Bone marrow (tissue), 2 donors: ENCODE measurements around the gene RDX.
"Not testable (repeated sequence)": the region's sequence is repeated elsewhere in the genome, so short reads cannot be mapped to it uniquely, and the experiment has no call there.

Source experiments
- DNase-seq, 2 donors: peaks; one replicate each; lab custom pipeline; 2025; lab: John Stamatoyannopoulos, UW

RDX gene

GRCh38 chr11:110296226-110297075 is at the start of gene RDX:
RDX (minus strand) TSS chr11:110296614; CDS start chr11:110279692, 16,922 bp downstream.
- peak; percentile 6 to 76 for DNase-seq

- DNase-seq = peak in 1 of 2 donors; percentile 39
Measured at GRCh38 chr11:110345743-110346142, 49.3 kb upstream of the RDX start.

- DNase-seq = no peak
Measured at GRCh38 chr11:110340436-110340835, 44.0 kb upstream of the RDX start.

- DNase-seq = no peak
Measured at GRCh38 chr11:110339456-110340250, 43.2 kb upstream of the RDX start.

- DNase-seq = no peak
Measured at GRCh38 chr11:110338684-110339083, 42.3 kb upstream of the RDX start.

- no peak for DNase-seq
Measured at GRCh38 chr11:110337570-110338193, 41.3 kb upstream of the RDX start.

GRCh38 chr11:110336054-110336453 is 39.6 kb upstream of the RDX start:
- no peak for DNase-seq

GRCh38 chr11:110335358-110335757 is 38.9 kb upstream of the RDX start:
- no peak for DNase-seq

GRCh38 chr11:110331626-110332025 is 35.2 kb upstream of the RDX start:
- DNase-seq = no peak

- DNase-seq = no peak
Measured at GRCh38 chr11:110329445-110329844, 33.0 kb upstream of the RDX start.

GRCh38 chr11:110327508-110327907 is 31.1 kb upstream of the RDX start:
- DNase-seq = no peak

GRCh38 chr11:110323786-110324185 is 27.4 kb upstream of the RDX start:
- no peak for DNase-seq

- DNase-seq = no peak
Measured at GRCh38 chr11:110319501-110319900, 23.1 kb upstream of the RDX start.

- no peak for DNase-seq
Measured at GRCh38 chr11:110318638-110319404, 22.4 kb upstream of the RDX start.

- no peak for DNase-seq
Measured at GRCh38 chr11:110317516-110317932, 21.1 kb upstream of the RDX start.

- DNase-seq = no peak
Measured at GRCh38 chr11:110314366-110315095, 18.1 kb upstream of the RDX start.

GRCh38 chr11:110312670-110313069 is 16.3 kb upstream of the RDX start:
- DNase-seq = no peak

GRCh38 chr11:110311783-110312579 is 15.6 kb upstream of the RDX start:
- DNase-seq = peak in 1 of 2 donors; percentile 43

GRCh38 chr11:110308071-110308470 is 11.7 kb upstream of the RDX start:
- no peak for DNase-seq

- DNase-seq = not testable (repeated sequence)
Measured at GRCh38 chr11:110306019-110306388, 9.6 kb upstream of the RDX start.
